HEK293 (cell line): ENCODE measurements around the gene PLP1.

Experiments
- CTCF ChIA-PET: fragments of 350-600 bp; formaldehyde crosslinking; extraction: SDS; loops from one replicate; lab custom pipeline; 2021; ENCODE audit warnings: antibody characterized with exemption; lab: Yijun Ruan, JAX
- POLR2A ChIA-PET: fragments of 300-600 bp; formaldehyde crosslinking; extraction: SDS; loops from one replicate; lab custom pipeline; 2020; ENCODE audit warnings: antibody characterized with exemption, inconsistent platforms; lab: Yijun Ruan, JAX
- H3K27ac ChIP-seq: fragments of 200-500 bp; sonication (Bioruptor generic); 2 replicates; pipeline ENCODE4 v1.5.1; 2014; ENCODE audit warnings: low read depth, low read length, control low read depth, inconsistent platforms; ENCODE audit errors: extremely low read depth
- H3K36me3 ChIP-seq, 2 experiments: fragments of 200-500 bp in 1 of 2; sonication (Bioruptor generic) in 1 of 2; 1 replicate in 1 of 2; 2 replicates in 1 of 2; pipeline ENCODE4 v1.5.1; 2014 to 2017; ENCODE audit warnings: inconsistent platforms in 2 of 2, low read length in 2 of 2; ENCODE audit not compliant: control insufficient read depth in 2 of 2, insufficient read depth in 1 of 2
- H3K4me1 ChIP-seq: fragments of 200-500 bp; sonication (Bioruptor generic); 2 replicates; pipeline ENCODE4 v1.5.1; 2014; ENCODE audit warnings: mild to moderate bottlenecking, low read length, inconsistent platforms; ENCODE audit not compliant: control insufficient read depth, insufficient read depth
- H3K4me3 ChIP-seq: 2 replicates; pipeline ENCODE4 v1.5.1; 2011; ENCODE audit warnings: low read depth, mild to moderate bottlenecking, control low read depth, low read length, moderate library complexity
- H3K9me3 ChIP-seq: fragments of 200-500 bp; sonication (Bioruptor generic); 2 replicates; pipeline ENCODE4 v1.5.1; 2014; ENCODE audit warnings: low read depth, low read length, inconsistent platforms; ENCODE audit not compliant: control insufficient read depth, insufficient read depth
- BCL11A ChIP-seq: fragments of 450-650 bp; formaldehyde crosslinking; IDR thresholded peaks from 2 replicates; pipeline ENCODE4 v1.5.1; 2016; ENCODE audit warnings: low read depth, missing biosample characterization, missing genetic modification characterization
- HOXC10 ChIP-seq: sonication (generic); formaldehyde crosslinking; IDR thresholded peaks from 2 replicates; pipeline ENCODE4 v1.8.1; 2023; ENCODE audit warnings: mild to moderate bottlenecking, missing genetic modification reagents
- HOXD13 ChIP-seq: sonication (generic); formaldehyde crosslinking; IDR thresholded peaks from 2 replicates; pipeline ENCODE4 v1.8.0; 2022; ENCODE audit warnings: missing genetic modification reagents, borderline replicate concordance
- MZF1 ChIP-seq: fragments of 450-650 bp; formaldehyde crosslinking; IDR thresholded peaks from 2 replicates; pipeline ENCODE4 v1.5.1; 2017; ENCODE audit warnings: missing biosample characterization, missing genetic modification characterization, borderline replicate concordance
- ZIC2 ChIP-seq: fragments of 450-650 bp; formaldehyde crosslinking; IDR thresholded peaks from 2 replicates; pipeline ENCODE4 v1.5.1; 2016; ENCODE audit warnings: missing biosample characterization, missing genetic modification characterization
- ZNF112 ChIP-seq: fragments of 450-650 bp; formaldehyde crosslinking; IDR thresholded peaks from 2 replicates; pipeline ENCODE4 v1.5.0; 2017; ENCODE audit warnings: missing biosample characterization, missing genetic modification characterization
- ZNF114 ChIP-seq: fragments of 450-650 bp; formaldehyde crosslinking; IDR thresholded peaks from 2 replicates; pipeline ENCODE4 v1.5.0; 2017; ENCODE audit warnings: missing biosample characterization, missing genetic modification characterization
- ZNF16 ChIP-seq: fragments of 450-650 bp; formaldehyde crosslinking; IDR thresholded peaks from 2 replicates; pipeline ENCODE4 v1.5.1; 2016; ENCODE audit warnings: low read depth, missing biosample characterization, missing genetic modification characterization
- ZNF169 ChIP-seq: fragments of 450-650 bp; formaldehyde crosslinking; IDR thresholded peaks from 2 replicates; pipeline ENCODE4 v1.5.1; 2016; ENCODE audit warnings: missing biosample characterization, missing genetic modification characterization
- ZNF202 ChIP-seq: fragments of 450-650 bp; formaldehyde crosslinking; IDR thresholded peaks from 2 replicates; pipeline ENCODE4 v1.5.1; 2016; ENCODE audit warnings: missing biosample characterization, missing genetic modification characterization, borderline replicate concordance
- ZNF211 ChIP-seq: fragments of 450-650 bp; formaldehyde crosslinking; IDR thresholded peaks from 2 replicates; pipeline ENCODE4 v1.5.1; 2016; ENCODE audit warnings: low read depth, missing biosample characterization, missing genetic modification characterization
- ZNF214 ChIP-seq: fragments of 450-650 bp; formaldehyde crosslinking; IDR thresholded peaks from 2 replicates; pipeline ENCODE4 v1.5.1; 2017; ENCODE audit warnings: missing biosample characterization, mild to moderate bottlenecking, missing genetic modification characterization, borderline replicate concordance
- ZNF274 ChIP-seq, 2 experiments: fragments of 200-500 bp in 1 of 2; fragments of 450-650 bp in 1 of 2; sonication (Bioruptor generic) in 1 of 2; formaldehyde crosslinking in 1 of 2; IDR thresholded peaks; 2 replicates each; pipeline versions ENCODE4 v1.5.1 to v1.6.1; 2014 to 2016; ENCODE audit warnings: borderline replicate concordance in 1 of 2, inconsistent platforms in 1 of 2, low read length in 1 of 2, missing biosample characterization in 1 of 2, missing genetic modification characterization in 1 of 2
- ZNF311 ChIP-seq: fragments of 450-650 bp; formaldehyde crosslinking; IDR thresholded peaks from 2 replicates; pipeline ENCODE4 v1.5.1; 2017; ENCODE audit warnings: missing biosample characterization, missing genetic modification characterization, borderline replicate concordance
- ZNF366 ChIP-seq: fragments of 450-650 bp; formaldehyde crosslinking; conservative IDR thresholded peaks from 2 replicates; pipeline ENCODE4 v1.5.1; 2016; ENCODE audit warnings: missing biosample characterization, missing genetic modification characterization
- ZNF37A ChIP-seq: fragments of 450-650 bp; IDR thresholded peaks from 2 replicates; pipeline ENCODE4 v1.5.1; 2018; ENCODE audit warnings: missing biosample characterization, missing genetic modification characterization
- ZNF394 ChIP-seq: fragments of 450-650 bp; formaldehyde crosslinking; IDR thresholded peaks from 2 replicates; pipeline ENCODE4 v1.5.1; 2016; ENCODE audit warnings: missing biosample characterization, missing genetic modification characterization, mild to moderate bottlenecking, moderate library complexity, borderline replicate concordance
- ZNF426 ChIP-seq: fragments of 450-650 bp; formaldehyde crosslinking; IDR thresholded peaks from 2 replicates; pipeline ENCODE4 v1.5.1; 2017; ENCODE audit warnings: missing biosample characterization, missing genetic modification characterization, mild to moderate bottlenecking, inconsistent platforms, moderate library complexity
- ZNF433 ChIP-seq: fragments of 450-650 bp; formaldehyde crosslinking; IDR thresholded peaks from 2 replicates; pipeline ENCODE4 v1.5.1; 2016; ENCODE audit warnings: missing biosample characterization, missing genetic modification characterization, low read depth
- ZNF544 ChIP-seq: fragments of 450-650 bp; formaldehyde crosslinking; IDR thresholded peaks from 2 replicates; pipeline ENCODE4 v1.5.0; 2017; ENCODE audit warnings: missing biosample characterization, missing genetic modification characterization
- TF ChIP-seq, protein P1 (sequence below): fragments of 450-650 bp; formaldehyde crosslinking; IDR thresholded peaks from 2 replicates; pipeline ENCODE4 v1.5.1; 2016; ENCODE audit warnings: missing biosample characterization, missing genetic modification characterization
- TF ChIP-seq, protein P2 (sequence below): fragments of 450-650 bp; formaldehyde crosslinking; conservative IDR thresholded peaks from 2 replicates; pipeline ENCODE4 v1.5.1; 2016; ENCODE audit warnings: low read depth, missing biosample characterization, missing genetic modification characterization
- TF ChIP-seq, protein P3 (sequence below): fragments of 450-650 bp; formaldehyde crosslinking; IDR thresholded peaks from 2 replicates; pipeline ENCODE4 v1.5.1; 2016; ENCODE audit warnings: missing biosample characterization, missing genetic modification characterization, borderline replicate concordance
- TF ChIP-seq, protein P4 (sequence below): fragments of 450-650 bp; formaldehyde crosslinking; IDR thresholded peaks from 2 replicates; pipeline ENCODE4 v1.5.1; 2016; ENCODE audit warnings: missing biosample characterization, missing genetic modification characterization

PLP1 gene

DNA sequence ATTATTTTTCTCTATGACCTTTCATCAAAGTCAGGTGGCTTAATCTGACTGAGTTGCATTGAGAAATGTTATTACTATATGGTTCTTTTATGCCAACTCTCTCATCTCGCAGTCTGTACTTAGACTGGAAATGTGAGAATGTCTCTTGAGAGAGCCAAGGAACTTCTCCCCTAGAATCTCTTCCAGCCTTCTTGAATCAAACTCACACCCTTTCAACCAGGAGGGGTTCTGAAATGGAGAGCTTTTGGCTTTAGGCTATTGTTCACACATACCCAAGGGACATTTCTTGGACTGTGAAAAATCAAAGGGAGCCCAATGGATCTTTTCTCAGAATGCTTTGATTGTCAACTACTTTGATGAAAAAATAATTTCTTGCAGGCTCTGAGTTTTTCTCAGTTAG lies 5.1 kb downstream of the PLP1 start:
- H3K27ac ChIP-seq, result no peak overlapping the region

DNA sequence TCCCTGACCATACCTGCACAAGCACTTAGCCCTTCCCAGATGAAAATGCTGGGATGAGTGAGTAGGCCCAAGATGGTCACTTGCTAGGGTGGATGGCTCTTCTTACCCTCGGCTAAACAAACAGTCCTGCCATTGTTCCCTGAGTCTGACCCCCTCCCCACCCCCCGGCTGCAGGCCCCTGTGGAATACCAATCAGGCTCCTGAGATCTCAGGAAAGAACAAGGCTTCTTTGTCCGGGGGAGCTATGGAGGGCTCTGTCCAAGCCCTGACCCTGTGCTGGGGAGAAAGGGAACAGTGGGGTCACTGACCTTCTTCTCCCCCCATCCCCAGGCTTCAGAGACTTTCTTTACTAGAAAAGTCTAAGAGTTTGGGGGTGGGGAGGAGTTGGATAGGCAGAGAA lies 6.0 kb downstream of the PLP1 start:
- Histone ChIP-seq H3K27ac (no peak overlapping the region), H3K4me3 (no peak overlapping the region), H3K9me3 (no peaks in the 10 kb centered on the region), H3K4me1 (no peaks in the 10 kb centered on the region), H3K36me3 (no peaks in the 10 kb centered on the region)
- CTCF ChIA-PET, result interaction anchor here (0.6 to 1.3 kb wide), 4 partner anchors 9 to 73 kb away, joined by 3 to 5 read pairs (median 3); no protein-coding TSS in a partner anchor
- POLR2A ChIA-PET, result no interaction called here
- TF ChIP-seq ZNF433 (tag by site-specific recombination), result no peak
- TF ChIP-seq HOXC10, result no peak
- no peak for TF ChIP-seq ZNF426 (tag by site-specific recombination)
- no peak for TF ChIP-seq ZNF544
- no peak for TF ChIP-seq ZIC2
- TF ChIP-seq ZNF274 (IDR thresholded peaks at IDR 0.05; ENCODE audit: low read length), result no peak
- no peak for TF ChIP-seq ZNF274 (tag by site-specific recombination; IDR thresholded peaks at IDR 0.05; ENCODE audit: borderline replicate concordance)
- no peak for TF ChIP-seq ZNF114 (tag by site-specific recombination)
- no peak for TF ChIP-seq ZNF311 (tag by site-specific recombination)
- TF ChIP-seq ZNF211 (tag by site-specific recombination), result no peak
- TF ChIP-seq ZNF112 (tag by site-specific recombination), result no peak
- TF ChIP-seq ZNF16 (tag by site-specific recombination), result no peak

More for the DNA sequence above, 5.1 kb downstream of the PLP1 start:
- POLR2A ChIA-PET, result no interaction called here
- no peaks in the 10 kb centered on the region for H3K36me3 ChIP-seq
- TF ChIP-seq BCL11A (no peak), ZNF37A (tag by site-specific recombination) (no peak), ZNF394 (tag by site-specific recombination) (no peak), ZNF214 (no peak), ZNF202 (tag by site-specific recombination) (no peak), ZNF366 (tag by site-specific recombination) (no peak), MZF1 (tag by site-specific recombination) (no peak), HOXD13 (CRISPR knock-in tag) (no peak), ZNF169 (tag by site-specific recombination) (no peak)
- TF ChIP-seq, protein P1, sequence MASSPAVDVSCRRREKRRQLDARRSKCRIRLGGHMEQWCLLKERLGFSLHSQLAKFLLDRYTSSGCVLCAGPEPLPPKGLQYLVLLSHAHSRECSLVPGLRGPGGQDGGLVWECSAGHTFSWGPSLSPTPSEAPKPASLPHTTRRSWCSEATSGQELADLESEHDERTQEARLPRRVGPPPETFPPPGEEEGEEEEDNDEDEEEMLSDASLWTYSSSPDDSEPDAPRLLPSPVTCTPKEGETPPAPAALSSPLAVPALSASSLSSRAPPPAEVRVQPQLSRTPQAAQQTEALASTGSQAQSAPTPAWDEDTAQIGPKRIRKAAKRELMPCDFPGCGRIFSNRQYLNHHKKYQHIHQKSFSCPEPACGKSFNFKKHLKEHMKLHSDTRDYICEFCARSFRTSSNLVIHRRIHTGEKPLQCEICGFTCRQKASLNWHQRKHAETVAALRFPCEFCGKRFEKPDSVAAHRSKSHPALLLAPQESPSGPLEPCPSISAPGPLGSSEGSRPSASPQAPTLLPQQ (tag by site-specific recombination), result no peak
- TF ChIP-seq, protein P2, sequence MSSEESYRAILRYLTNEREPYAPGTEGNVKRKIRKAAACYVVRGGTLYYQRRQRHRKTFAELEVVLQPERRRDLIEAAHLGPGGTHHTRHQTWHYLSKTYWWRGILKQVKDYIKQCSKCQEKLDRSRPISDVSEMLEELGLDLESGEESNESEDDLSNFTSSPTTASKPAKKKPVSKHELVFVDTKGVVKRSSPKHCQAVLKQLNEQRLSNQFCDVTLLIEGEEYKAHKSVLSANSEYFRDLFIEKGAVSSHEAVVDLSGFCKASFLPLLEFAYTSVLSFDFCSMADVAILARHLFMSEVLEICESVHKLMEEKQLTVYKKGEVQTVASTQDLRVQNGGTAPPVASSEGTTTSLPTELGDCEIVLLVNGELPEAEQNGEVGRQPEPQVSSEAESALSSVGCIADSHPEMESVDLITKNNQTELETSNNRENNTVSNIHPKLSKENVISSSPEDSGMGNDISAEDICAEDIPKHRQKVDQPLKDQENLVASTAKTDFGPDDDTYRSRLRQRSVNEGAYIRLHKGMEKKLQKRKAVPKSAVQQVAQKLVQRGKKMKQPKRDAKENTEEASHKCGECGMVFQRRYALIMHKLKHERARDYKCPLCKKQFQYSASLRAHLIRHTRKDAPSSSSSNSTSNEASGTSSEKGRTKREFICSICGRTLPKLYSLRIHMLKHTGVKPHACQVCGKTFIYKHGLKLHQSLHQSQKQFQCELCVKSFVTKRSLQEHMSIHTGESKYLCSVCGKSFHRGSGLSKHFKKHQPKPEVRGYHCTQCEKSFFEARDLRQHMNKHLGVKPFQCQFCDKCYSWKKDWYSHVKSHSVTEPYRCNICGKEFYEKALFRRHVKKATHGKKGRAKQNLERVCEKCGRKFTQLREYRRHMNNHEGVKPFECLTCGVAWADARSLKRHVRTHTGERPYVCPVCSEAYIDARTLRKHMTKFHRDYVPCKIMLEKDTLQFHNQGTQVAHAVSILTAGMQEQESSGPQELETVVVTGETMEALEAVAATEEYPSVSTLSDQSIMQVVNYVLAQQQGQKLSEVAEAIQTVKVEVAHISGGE (tag by site-specific recombination), result no peak
- TF ChIP-seq, protein P3, sequence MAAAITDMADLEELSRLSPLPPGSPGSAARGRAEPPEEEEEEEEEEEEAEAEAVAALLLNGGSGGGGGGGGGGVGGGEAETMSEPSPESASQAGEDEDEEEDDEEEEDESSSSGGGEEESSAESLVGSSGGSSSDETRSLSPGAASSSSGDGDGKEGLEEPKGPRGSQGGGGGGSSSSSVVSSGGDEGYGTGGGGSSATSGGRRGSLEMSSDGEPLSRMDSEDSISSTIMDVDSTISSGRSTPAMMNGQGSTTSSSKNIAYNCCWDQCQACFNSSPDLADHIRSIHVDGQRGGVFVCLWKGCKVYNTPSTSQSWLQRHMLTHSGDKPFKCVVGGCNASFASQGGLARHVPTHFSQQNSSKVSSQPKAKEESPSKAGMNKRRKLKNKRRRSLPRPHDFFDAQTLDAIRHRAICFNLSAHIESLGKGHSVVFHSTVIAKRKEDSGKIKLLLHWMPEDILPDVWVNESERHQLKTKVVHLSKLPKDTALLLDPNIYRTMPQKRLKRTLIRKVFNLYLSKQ (tag by site-specific recombination), result no peak
- TF ChIP-seq, protein P4, sequence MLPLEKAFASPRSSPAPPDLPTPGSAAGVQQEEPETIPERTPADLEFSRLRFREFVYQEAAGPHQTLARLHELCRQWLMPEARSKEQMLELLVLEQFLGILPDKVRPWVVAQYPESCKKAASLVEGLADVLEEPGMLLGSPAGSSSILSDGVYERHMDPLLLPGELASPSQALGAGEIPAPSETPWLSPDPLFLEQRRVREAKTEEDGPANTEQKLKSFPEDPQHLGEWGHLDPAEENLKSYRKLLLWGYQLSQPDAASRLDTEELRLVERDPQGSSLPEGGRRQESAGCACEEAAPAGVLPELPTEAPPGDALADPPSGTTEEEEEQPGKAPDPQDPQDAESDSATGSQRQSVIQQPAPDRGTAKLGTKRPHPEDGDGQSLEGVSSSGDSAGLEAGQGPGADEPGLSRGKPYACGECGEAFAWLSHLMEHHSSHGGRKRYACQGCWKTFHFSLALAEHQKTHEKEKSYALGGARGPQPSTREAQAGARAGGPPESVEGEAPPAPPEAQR, result no peak
- H3K4me1 ChIP-seq, result no peaks in the 10 kb centered on the region
- CTCF ChIA-PET, result interaction anchor here (0.7 to 1.2 kb wide), 2 partner anchors 36 to 128 kb away, joined by 3 read pairs; no protein-coding TSS in a partner anchor
- no peaks in the 10 kb centered on the region for H3K9me3 ChIP-seq
- H3K4me3 ChIP-seq, result no peak overlapping the region
